ENCODE measurements around the gene CGRRF1.

The CGRRF1 gene

GRCh38 chr14:54577977-54578376 lies 68.3 kb downstream of the CGRRF1 start:
- DNase-seq (ENCODE audit: low read depth) = peak; percentile 75

- peak; percentile 81 for DNase-seq (ENCODE audit: low read depth)
These were observed 69.9 kb downstream of the CGRRF1 start for GRCh38 chr14:54579621-54580020.

GRCh38 chr14:54580933-54581332 lies 71.2 kb downstream of the CGRRF1 start:
- DNase-seq (ENCODE audit: low read depth) = no peak

- no peak for DNase-seq (ENCODE audit: low read depth)
These were observed 72.6 kb downstream of the CGRRF1 start for GRCh38 chr14:54582334-54582733.

GRCh38 chr14:54584097-54584496 lies 74.4 kb downstream of the CGRRF1 start:
- no peak for DNase-seq (ENCODE audit: low read depth)

- no peak for DNase-seq (ENCODE audit: low read depth)
These were observed 75.5 kb downstream of the CGRRF1 start for GRCh38 chr14:54585214-54585613.
